NCI-H146 (cell line): ENCODE measurements around the gene QPCT.
"Not testable (repeated sequence)": the region's sequence is repeated elsewhere in the genome, so short reads cannot be mapped to it uniquely, and the experiment has no call there.

Experiments
- DNase-seq: peaks from one replicate; lab custom pipeline; 2025; lab: John Stamatoyannopoulos, UW

Gene QPCT

GRCh38 chr2:37344453-37345361 is at the start of gene QPCT:
Gene QPCT (plus strand): TSS chr2:37344630. CDS start chr2:37344732, 102 bp downstream.
- peak; percentile 75 for DNase-seq

GRCh38 chr2:37294858-37295257 is 49.6 kb upstream of the QPCT start:
- DNase-seq: not testable (repeated sequence)

GRCh38 chr2:37295469-37296073 is 48.9 kb upstream of the QPCT start:
- DNase-seq: no peak

- DNase-seq: no peak
Measured at GRCh38 chr2:37297632-37298031, 46.8 kb upstream of the QPCT start.

- no peak for DNase-seq
Measured at GRCh38 chr2:37300146-37300545, 44.3 kb upstream of the QPCT start.

GRCh38 chr2:37300578-37300977 is 43.9 kb upstream of the QPCT start:
- no peak for DNase-seq

- DNase-seq: no peak
Measured at GRCh38 chr2:37301408-37301807, 43.0 kb upstream of the QPCT start.

GRCh38 chr2:37302701-37303252 is 41.7 kb upstream of the QPCT start:
- no peak for DNase-seq

- DNase-seq: peak; percentile 72
Measured at GRCh38 chr2:37306024-37306423, 38.4 kb upstream of the QPCT start.

- no peak for DNase-seq
Measured at GRCh38 chr2:37307500-37307899, 36.9 kb upstream of the QPCT start.

GRCh38 chr2:37315364-37315763 is 29.1 kb upstream of the QPCT start:
- DNase-seq: no peak

- DNase-seq: no peak
Measured at GRCh38 chr2:37316181-37316580, 28.2 kb upstream of the QPCT start.

GRCh38 chr2:37317746-37318145 is 26.7 kb upstream of the QPCT start:
- DNase-seq: no peak

GRCh38 chr2:37318401-37318800 is 26.0 kb upstream of the QPCT start:
- DNase-seq: no peak

- DNase-seq: no peak
Measured at GRCh38 chr2:37319754-37320609, 24.4 kb upstream of the QPCT start.

- DNase-seq: no peak
Measured at GRCh38 chr2:37321029-37321682, 23.3 kb upstream of the QPCT start.

GRCh38 chr2:37322368-37322767 is 22.1 kb upstream of the QPCT start:
- no peak for DNase-seq

- no peak for DNase-seq
Measured at GRCh38 chr2:37323176-37323780, 21.2 kb upstream of the QPCT start.

- DNase-seq: peak; percentile 46
Measured at GRCh38 chr2:37323781-37324535, 20.5 kb upstream of the QPCT start.

- no peak for DNase-seq
Measured at GRCh38 chr2:37324536-37324785, 20.0 kb upstream of the QPCT start.
